WTC11 (cell line): Measurements from ENCODE around the gene RNF167. TPM values are rescaled to one million over a fixed set of nuclear protein-coding genes. Genes with fewer than 3 reads are reported as not detected.

Source experiments
- ATAC-seq: fragments of 200-7000 bp; cut with Tn5 transposase; 2 replicates; pipeline ENCODE4 v1.10.0; 2021; ENCODE audit warnings: mild to moderate bottlenecking, moderate library complexity
- CTCF ChIA-PET: fragments of 300-600 bp; sonication (Branson Sonifier 250); formaldehyde crosslinking; loops from one replicate; lab custom pipeline; 2021; ENCODE audit warnings: antibody characterized with exemption; lab: Charles Lee
- POLR2A ChIA-PET: fragments of 350-600 bp; sonication (Branson Sonifier 250); formaldehyde crosslinking; loops from one replicate; lab custom pipeline; 2021; ENCODE audit warnings: antibody characterized with exemption; lab: Charles Lee
- DNase-seq: peaks from one replicate; pipeline ENCODE4 v3.0.0; 2021; ENCODE audit warnings: low spot score
- H3K27ac Mint-ChIP-seq: 2 replicates; pipeline ENCODE4 v1.8.0; 2021; ENCODE audit warnings: mixed read lengths
- H3K27me3 Mint-ChIP-seq: 2 replicates; pipeline ENCODE4 v1.8.0; 2021; ENCODE audit warnings: low read depth, mild to moderate bottlenecking, moderate library complexity, mixed read lengths
- H3K36me3 Mint-ChIP-seq: 2 replicates; pipeline ENCODE4 v1.8.0; 2021; ENCODE audit warnings: mixed read lengths
- H3K4me1 Mint-ChIP-seq: 2 replicates; pipeline ENCODE4 v1.8.0; 2022; ENCODE audit warnings: mixed read lengths
- H3K4me3 Mint-ChIP-seq: 2 replicates; pipeline ENCODE4 v1.8.0; 2021; ENCODE audit warnings: mild to moderate bottlenecking, moderate library complexity, mixed read lengths
- H3K9me3 Mint-ChIP-seq: 2 replicates; pipeline ENCODE4 v1.8.0; 2021; ENCODE audit warnings: mixed read lengths
- ARID4B ChIP-seq: sonication (generic); formaldehyde crosslinking; IDR thresholded peaks from 2 replicates; pipeline ENCODE4 v1.8.0; 2023; ENCODE audit warnings: missing genetic modification reagents, mild to moderate bottlenecking, borderline replicate concordance
- CBFB ChIP-seq: sonication (generic); formaldehyde crosslinking; IDR thresholded peaks from 2 replicates; pipeline ENCODE4 v1.8.1; 2022; ENCODE audit warnings: mild to moderate bottlenecking, low read depth, missing genetic modification reagents
- E2F1 ChIP-seq: sonication (generic); formaldehyde crosslinking; IDR thresholded peaks from 2 replicates; pipeline ENCODE4 v1.8.0; 2022; ENCODE audit warnings: mild to moderate bottlenecking, missing genetic modification reagents
- ERG ChIP-seq: fragments of 250-450 bp; sonication (Bioruptor Pico); IDR thresholded peaks from 2 replicates; pipeline ENCODE4 v1.8.0; 2021; ENCODE audit warnings: mild to moderate bottlenecking
- FOXJ3 ChIP-seq: sonication (generic); formaldehyde crosslinking; IDR thresholded peaks from 2 replicates; pipeline ENCODE4 v1.9.0; 2021; ENCODE audit warnings: missing genetic modification reagents, mild to moderate bottlenecking, borderline replicate concordance
- FOXK1 ChIP-seq: sonication (generic); formaldehyde crosslinking; IDR thresholded peaks from 2 replicates; pipeline ENCODE4 v1.8.0; 2022; ENCODE audit warnings: mild to moderate bottlenecking, moderate library complexity, missing genetic modification reagents
- FOXP1 ChIP-seq: sonication (generic); formaldehyde crosslinking; IDR thresholded peaks from 2 replicates; pipeline ENCODE4 v1.8.0; 2022; ENCODE audit warnings: missing genetic modification reagents, mild to moderate bottlenecking, moderate library complexity, borderline replicate concordance
- FOXP4 ChIP-seq: sonication (generic); formaldehyde crosslinking; IDR thresholded peaks from 2 replicates; pipeline ENCODE4 v1.8.0; 2022; ENCODE audit warnings: mild to moderate bottlenecking, missing genetic modification reagents
- GABPB1 ChIP-seq: sonication (generic); formaldehyde crosslinking; IDR thresholded peaks from 2 replicates; pipeline ENCODE4 v1.8.1; 2023; ENCODE audit warnings: mild to moderate bottlenecking, missing genetic modification reagents
- HMGXB4 ChIP-seq: sonication (generic); formaldehyde crosslinking; IDR thresholded peaks from 2 replicates; pipeline ENCODE4 v1.8.1; 2023; ENCODE audit warnings: mild to moderate bottlenecking, moderate library complexity, missing genetic modification reagents
- NFYB ChIP-seq: sonication (generic); formaldehyde crosslinking; conservative IDR thresholded peaks from 2 replicates; pipeline ENCODE4 v1.8.0; 2022; ENCODE audit warnings: low read depth, missing genetic modification reagents
- STAT6 ChIP-seq: sonication (generic); formaldehyde crosslinking; conservative IDR thresholded peaks from 2 replicates; pipeline ENCODE4 v1.8.1; 2023; ENCODE audit warnings: mild to moderate bottlenecking, low read depth, missing genetic modification reagents, moderate library complexity
- TP53 ChIP-seq: sonication (generic); formaldehyde crosslinking; IDR thresholded peaks from 2 replicates; pipeline ENCODE4 v1.8.1; 2023; ENCODE audit warnings: mild to moderate bottlenecking, missing genetic modification reagents
- ZMAT4 ChIP-seq: fragments of 250-450 bp; sonication (Bioruptor Pico); IDR thresholded peaks from 2 replicates; pipeline ENCODE4 v1.9.0; 2021; ENCODE audit warnings: mild to moderate bottlenecking
- ZNF396 ChIP-seq: fragments of 250-450 bp; sonication (Bioruptor Pico); IDR thresholded peaks from 2 replicates; pipeline ENCODE4 v1.8.0; 2021; ENCODE audit warnings: mild to moderate bottlenecking, moderate library complexity, borderline replicate concordance
- total RNA-seq: library from RNA; stranded (reverse); gene quantifications from 3 replicates; pipeline ENCODE4 v1.2.3, GENCODE V29; 2021

The RNF167 gene
- total RNA-seq, 1 experiment from 2014 or later: 143 TPM

- TF ChIP-seq FOXP4 (CRISPR knock-in tag): no peak
- TF ChIP-seq STAT6 (CRISPR knock-in tag): no peak
- 0 out of 2 replicates have a peak, but pooled peaks have one; percentile 57 for TF ChIP-seq E2F1 (CRISPR knock-in tag)
- TF ChIP-seq ARID4B (CRISPR knock-in tag): no peak
- TF ChIP-seq FOXK1 (CRISPR knock-in tag): no peak; the same call in 1 of the 2 replicates
- peak; percentile 97 for TF ChIP-seq NFYB (CRISPR knock-in tag)
These were observed 26.9 kb downstream of the RNF167 start (continued) for GRCh38 chr17:4966844-4967538.

GRCh38 chr17:4967539-4968485 is 27.7 kb downstream of the RNF167 start, which contains the start of gene SPAG7:
TSS of gene SPAG7 (minus strand) at chr17:4967817. CDS start at chr17:4967804, 13 bp downstream.
- ChIA-PET CTCF (interaction anchor here (0.6 to 3.2 kb wide), 23 partner anchors 11 to 270 kb away, joined by 3 to 49 read pairs (median 4); partner anchors contain the start of genes ARRB2, C17orf107, CAMTA2 and CHRNE), POLR2A (interaction anchor here (0.6 to 4.8 kb wide), 18 partner anchors 10 to 1358 kb away, joined by 3 to 45 read pairs (median 4); partner anchors contain the start of genes C17orf107, CAMTA2, CHRNE and ENO3)
- Mint-ChIP-seq H3K27me3 (peaks cover 16% of the 10 kb centered on the region), H3K4me3 (no peak within 1 kb of the TSS), H3K36me3 (peaks cover 20% of the 10 kb centered on the region), H3K27ac (peak within 1 kb of the TSS; percentile 90), H3K9me3 (peaks cover 13% of the 10 kb centered on the region), H3K4me1 (peaks cover 27% of the 10 kb centered on the region)
- peak; percentile 38 for ATAC-seq
- peak; percentile 91 for DNase-seq
- 0 out of 2 replicates have a peak, but pooled peaks have one; percentile 11 for TF ChIP-seq FOXJ3 (CRISPR knock-in tag)
- peak; percentile 68 for TF ChIP-seq HMGXB4 (CRISPR knock-in tag)
- TF ChIP-seq GABPB1 (CRISPR knock-in tag): peak; percentile 61; the same call in 1 of the 2 replicates
- 0 out of 2 replicates have a peak, but pooled peaks have one; percentile 27 for TF ChIP-seq FOXP1 (CRISPR knock-in tag)
- peak; percentile 40; the same call in 1 of the 2 replicates for TF ChIP-seq CBFB (CRISPR knock-in tag)
- peak; percentile 38; the same call in 1 of the 2 replicates for TF ChIP-seq ERG (CRISPR knock-in tag)
- no peak for TF ChIP-seq E2F1 (CRISPR knock-in tag)
- no peak for TF ChIP-seq ZMAT4 (CRISPR knock-in tag)
- TF ChIP-seq TP53: peak; percentile 51
- TF ChIP-seq ZNF396 (CRISPR knock-in tag): no peak
